GM03348 (cell line): ENCODE data around the gene ABCA4.
A peak's percentile ranks its signal among the peaks of the same experiment; 100 is the strongest.

ENCODE experiments used
- DNase-seq: peaks from one replicate; pipeline ENCODE4 v3.0.0; 2012; ENCODE audit warnings: low spot score

ABCA4 gene

GRCh38 chr1:94122201-94122970, 1.4 kb upstream of the ABCA4 start:
- no peak for DNase-seq

GRCh38 chr1:94121411-94121821, 468 bp upstream of the ABCA4 start:
- DNase-seq = no peak

DNA sequence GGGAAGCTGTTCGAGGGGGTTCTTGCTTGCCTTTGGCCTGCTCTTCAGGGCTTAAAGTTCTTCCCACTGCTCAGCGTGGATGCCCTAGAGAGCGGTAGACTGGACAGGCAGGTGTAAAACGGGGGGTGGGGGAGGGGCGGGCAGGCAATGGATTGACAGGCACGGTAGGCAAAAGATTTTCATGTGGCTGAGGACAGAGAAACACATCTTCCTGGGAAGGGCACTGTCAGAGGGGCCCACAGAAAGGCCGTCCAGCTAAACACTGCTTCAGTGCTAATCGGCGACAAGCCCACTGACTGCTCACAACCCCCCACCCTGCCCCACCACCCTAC, 412 bp downstream of the ABCA4 start:
- DNase-seq = no peak

GRCh38 chr1:94119796-94120569, 965 bp downstream of the ABCA4 start:
- no peak for DNase-seq

GRCh38 chr1:94119306-94119705, 1.6 kb downstream of the ABCA4 start:
- no peak for DNase-seq

DNA sequence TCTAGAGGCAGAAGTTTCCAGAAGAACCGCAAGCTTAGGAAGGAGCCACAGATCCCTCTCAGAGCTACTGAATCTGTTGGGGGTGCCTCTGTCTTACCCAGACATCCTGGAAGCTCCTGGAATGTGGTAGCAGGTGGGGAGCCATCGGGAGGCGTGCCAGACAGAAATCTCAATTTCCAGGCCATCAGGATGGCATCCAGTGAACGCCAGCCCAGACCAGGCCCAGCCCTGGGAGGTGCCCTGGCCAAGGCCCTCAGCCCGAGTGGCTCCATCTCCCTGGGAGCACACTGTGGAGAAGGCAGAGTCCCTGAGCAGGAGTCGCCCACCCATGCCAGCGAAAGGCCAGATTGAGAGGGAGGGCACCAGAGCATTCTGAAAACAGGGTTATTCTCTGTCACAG, 2.5 kb downstream of the ABCA4 start:
- no peak for DNase-seq

- DNase-seq = no peak
Observed at GRCh38 chr1:94118013-94118412, 2.9 kb downstream of the ABCA4 start.

- DNase-seq = no peak
Observed at GRCh38 chr1:94117259-94117851, 3.6 kb downstream of the ABCA4 start.

GRCh38 chr1:94115900-94116436, 5.0 kb downstream of the ABCA4 start:
- peak; percentile 58 for DNase-seq

DNA sequence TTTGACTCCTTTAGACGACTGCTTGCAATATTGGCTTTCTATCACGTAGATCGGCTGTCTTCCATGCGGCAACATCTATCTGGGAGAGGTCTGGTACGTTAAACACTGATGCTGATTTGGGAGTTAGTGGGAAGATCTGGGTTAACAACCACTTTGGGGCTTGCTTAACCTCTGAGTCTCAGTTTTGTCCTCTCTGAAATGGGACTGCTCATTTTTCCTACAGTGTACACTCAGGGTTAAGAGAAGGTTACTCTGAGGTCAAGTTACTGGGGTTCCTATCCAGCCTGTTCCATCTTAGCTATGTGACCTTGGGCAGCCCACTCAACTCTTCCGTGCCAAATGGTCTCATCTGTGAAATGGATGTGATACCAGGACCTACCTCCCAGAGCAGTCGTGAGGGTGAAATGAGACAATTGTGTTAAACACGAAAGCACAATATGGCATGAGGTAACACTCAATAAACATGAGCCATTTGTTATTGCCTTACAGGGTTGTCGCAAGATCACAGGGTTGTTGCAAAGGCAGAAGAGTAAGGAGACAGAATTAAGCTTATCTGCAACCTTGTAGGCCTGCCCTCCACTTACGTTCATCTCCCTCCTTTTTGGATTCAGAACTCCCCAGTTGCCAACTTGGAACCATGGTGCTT, 5.6 kb downstream of the ABCA4 start:
- DNase-seq = no peak

GRCh38 chr1:94113589-94114226, 7.2 kb downstream of the ABCA4 start:
- DNase-seq = no peak

DNA sequence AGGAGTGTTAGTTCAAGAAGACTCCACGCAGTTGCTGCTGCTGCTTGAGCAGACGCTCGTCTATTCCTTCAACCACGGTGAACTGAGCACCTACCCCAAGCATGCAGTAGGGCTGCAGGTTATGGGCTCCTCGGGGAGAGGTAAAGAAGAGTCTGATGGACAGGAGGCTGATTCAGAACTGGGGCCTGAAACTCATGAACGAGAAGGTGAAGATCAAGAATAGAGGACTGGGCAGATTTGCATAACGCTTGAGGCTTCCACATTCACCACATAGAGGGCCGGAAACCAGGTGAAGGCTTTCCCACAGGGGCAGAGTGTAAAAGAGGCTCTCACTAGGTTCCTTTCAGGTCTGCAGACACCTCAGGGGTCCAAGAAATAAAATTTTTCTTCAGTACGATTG, 9.1 kb downstream of the ABCA4 start:
- DNase-seq = no peak

DNA sequence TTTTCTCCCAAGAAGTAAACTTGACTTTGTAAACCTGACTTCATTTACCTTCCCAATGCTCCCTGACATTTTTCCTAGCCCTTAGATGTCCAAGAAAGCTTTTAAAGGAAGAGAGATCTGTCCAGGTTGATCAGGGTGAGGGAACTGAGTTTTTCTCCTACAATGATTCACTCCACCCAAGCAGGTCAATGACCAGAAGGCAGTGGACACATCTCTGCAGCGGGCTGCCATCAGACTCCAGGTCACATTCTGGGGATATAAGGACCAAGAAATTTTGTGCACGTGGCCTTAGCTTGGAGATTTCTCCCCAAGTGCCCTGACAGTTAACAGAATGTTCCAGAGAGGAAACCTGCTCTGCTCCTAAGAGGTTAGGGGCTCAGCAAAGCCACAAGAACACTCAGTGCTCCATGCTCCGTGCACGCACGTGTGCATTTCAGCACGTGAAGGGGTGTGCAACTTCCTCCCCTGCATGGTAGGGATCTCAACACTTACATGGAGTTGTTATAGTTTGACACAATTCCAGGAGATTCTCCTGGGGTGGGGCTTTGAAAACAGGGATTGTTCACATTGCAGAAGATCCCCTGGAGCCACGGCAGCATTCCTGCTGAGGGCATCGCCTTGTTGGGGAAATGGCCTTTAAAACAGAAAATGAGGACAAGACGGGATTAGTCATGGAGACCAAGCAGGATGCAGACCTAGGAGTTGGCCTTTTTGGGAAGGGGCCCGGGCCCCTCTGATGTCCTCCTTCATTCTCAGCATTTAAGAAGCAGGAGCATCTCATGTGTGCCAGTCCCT, 9.8 kb downstream of the ABCA4 start:
- no peak for DNase-seq

GRCh38 chr1:94110021-94110761, 10.8 kb downstream of the ABCA4 start:
- DNase-seq = no peak

DNA sequence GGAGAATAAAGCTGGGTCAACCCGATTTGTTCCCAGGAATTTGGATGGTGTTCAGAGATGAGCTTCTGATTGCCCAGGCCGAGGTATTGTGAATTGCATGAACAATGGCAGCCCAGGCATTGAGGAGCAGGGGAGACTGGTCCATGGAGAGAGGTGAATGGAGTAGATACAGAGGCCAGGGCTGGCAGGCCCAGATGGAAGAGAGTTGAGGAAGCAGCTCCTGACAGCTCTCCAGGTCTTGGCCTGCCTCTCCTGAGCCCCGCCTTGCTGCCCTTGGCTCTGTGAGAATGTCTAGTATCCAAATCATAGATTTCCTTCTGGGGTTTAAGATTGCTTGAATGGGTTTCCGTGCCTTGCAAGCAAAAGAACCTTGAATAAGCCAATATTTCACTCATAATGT, 11.5 kb downstream of the ABCA4 start:
- DNase-seq = no peak

DNA sequence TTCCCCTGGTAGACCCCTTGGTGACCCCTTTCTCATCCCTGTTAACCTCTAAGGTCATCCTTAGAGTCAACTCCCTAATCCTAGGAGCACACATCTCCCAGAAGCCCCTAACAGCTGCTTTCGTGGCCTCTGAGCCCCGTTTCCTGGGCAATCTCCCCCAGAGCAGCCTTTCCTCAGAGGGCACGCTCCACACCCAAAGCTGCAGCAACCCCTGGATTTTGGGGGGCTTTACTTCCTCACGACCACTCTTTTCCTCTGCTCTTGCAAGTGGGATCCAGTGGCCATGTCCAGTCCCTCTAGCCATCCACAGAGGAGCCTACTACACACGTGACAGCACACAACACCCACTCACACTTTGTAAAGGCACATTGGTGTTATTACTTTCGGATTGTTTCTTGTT, 13.8 kb downstream of the ABCA4 start:
- no peak for DNase-seq

GRCh38 chr1:94106716-94107115, 14.2 kb downstream of the ABCA4 start:
- DNase-seq = no peak

- DNase-seq = no peak
Observed at GRCh38 chr1:94105957-94106529, 14.9 kb downstream of the ABCA4 start.

DNA sequence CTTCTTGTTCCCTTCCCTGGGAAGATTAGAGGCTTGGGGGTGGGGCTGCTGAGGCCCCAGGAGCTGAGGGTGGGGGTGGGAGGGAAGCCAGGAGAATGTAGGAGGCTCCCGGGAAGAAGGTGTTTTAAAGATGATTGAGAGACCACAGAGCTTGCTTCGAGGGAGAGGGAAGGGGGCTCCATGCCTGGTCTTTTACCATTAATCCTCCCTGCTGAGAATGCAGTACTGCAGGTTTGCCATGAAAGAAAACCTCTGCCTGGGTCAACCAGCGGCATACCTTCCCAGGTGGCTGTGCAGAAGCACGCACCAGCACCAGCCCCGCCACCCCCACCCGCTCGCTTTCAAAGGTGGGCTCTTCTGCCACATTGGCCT, 15.4 kb downstream of the ABCA4 start:
- DNase-seq = no peak
